Heart left ventricle (tissue), 16 donors: ENCODE results near the gene BCL3. TPM values are rescaled to one million over a fixed set of nuclear protein-coding genes. Genes with fewer than 3 reads are reported as not detected.

Source experiments
- ATAC-seq, 4 donors: fragments of 200-7000 bp; cut with Tn5 transposase; one replicate each; pipeline ENCODE4 v1.9.1; 2020 to 2022; ENCODE audit warnings: moderate library complexity in 4 of 4, mild to moderate bottlenecking in 3 of 4, moderate number of reproducible peaks in 1 of 4
- DNase-seq, 5 donors: peaks; one replicate each; pipeline ENCODE4 v3.0.0-alpha.2; 2020
- H3K27ac ChIP-seq, 12 donors: fragments of 200-600 bp; sonication (generic) in 4 of 12; one replicate each; pipeline versions ENCODE4 v1.5.0 to v1.8.0; 2016 to 2022; ENCODE audit warnings: mild to moderate bottlenecking in 2 of 12
- H3K27me3 ChIP-seq, 9 donors: fragments of 200-600 bp; sonication (generic) in 2 of 9; one replicate each; pipeline versions ENCODE4 v1.5.1 to v1.8.0; 2016 to 2022; ENCODE audit warnings: mild to moderate bottlenecking in 3 of 9
- H3K36me3 ChIP-seq, 9 donors: fragments of 200-600 bp; sonication (generic) in 2 of 9; one replicate each; pipeline versions ENCODE4 v1.5.0 to v1.8.0; 2018 to 2022; ENCODE audit warnings: mild to moderate bottlenecking in 2 of 9
- H3K4me1 ChIP-seq, 12 donors: fragments of 200-600 bp; sonication (generic) in 4 of 12; one replicate each; pipeline versions ENCODE4 v1.5.0 to v1.8.0; 2016 to 2022; ENCODE audit warnings: mild to moderate bottlenecking in 3 of 12
- H3K4me3 ChIP-seq, 12 donors: fragments of 200-600 bp; sonication (generic) in 4 of 12; one replicate each; pipeline versions ENCODE4 v1.5.0 to v1.8.0; 2017 to 2022; ENCODE audit warnings: mild to moderate bottlenecking in 9 of 12, moderate library complexity in 4 of 12
- H3K9me3 ChIP-seq, 12 donors: fragments of 200-600 bp; sonication (generic) in 4 of 12; one replicate each; pipeline versions ENCODE4 v1.5.0 to v1.8.0; 2016 to 2022; ENCODE audit warnings: mild to moderate bottlenecking in 1 of 12
- CTCF ChIP-seq, 12 donors: fragments of 200-600 bp; sonication (generic) in 4 of 12; IDR thresholded peaks; one replicate each; pipeline versions ENCODE4 v1.5.0 to v1.8.0; 2018 to 2022; ENCODE audit warnings: antibody characterized with exemption in 12 of 12, mild to moderate bottlenecking in 5 of 12
- POLR2A ChIP-seq, 2 donors: fragments of 450-650 bp; IDR thresholded peaks; one replicate each; pipeline ENCODE4 v1.6.1; 2017; ENCODE audit warnings: antibody characterized with exemption in 2 of 2, mild to moderate bottlenecking in 2 of 2, moderate library complexity in 2 of 2
- WGBS, 4 donors: extraction: QIAGEN DNeasy Blood & Tissue Kit in 2 of 4; methylation state at CpG; one replicate each; pipeline versions ENCODE4 v1.1.5 to v1.1.7; 2013 to 2018; 5-methylcytosine and 5-hydroxymethylcytosine counted together
- intact Hi-C, 10 donors: fragments of 100-400 bp; cut with DNase I; formaldehyde crosslinking; loops; one replicate each; pipeline versions ENCODE4 v1.11.1 to v1.14.2; 2022
- polyA plus RNA-seq, 2 donors: library from polyadenylated mRNA; stranded (reverse); fragments of 200-250 nt; gene quantifications; one replicate each; pipeline ENCODE4 v1.2.3, GENCODE V29; 2013
- total RNA-seq, 9 donors: library from RNA; depleted of rRNA in 2 of 9; stranded (reverse); fragments of >200 nt in 2 of 9; fragmentation: NEBNext Ultra II Directional in 3 of 9; extraction: Animal tissue kit (Norgen Biotek cat#: 25700) in 3 of 9; gene quantifications; one replicate each; pipeline versions ENCODE4 v1.1.0 to v1.2.4, GENCODE V29; 2016 to 2023
- donor health status: ischemic (EF 13 %, LVEDD 7.1; RV severe dilation, severe dysfunction).
- donor health status: healthy with polysubstance abuse.
- donor health status: DM: no; HTN: yes; CAD: no.
- donor health status: DM: no; HTN: no; CAD: no.
- donor health status: ischemic (EF 25% LVEDD 6.9; RV normal size, moderate dysfunction).
- donor health status: ischemic (EF 25% LVEDD 5.7; RV mildly dilated, moderate dysfunction).
- donor health status: healthy.
- donor health status: DM: yes; HTN: yes; CAD: no.
- donor health status: ischemic (EF 35%, LVEDD 5.7; RV mildly dilated, moderate dysfunction).
- donor health status: nonischemic (EF 11% LVEDD 7.7; RV severe dilation, severe dysfunction).
- donor health status: DM: yes; HTN: yes; CAD: no.
- donor health status: PGD.
- donor health status: ischemic (EF 29% LVEDD 5.4; RV normal size, mild dysfunction).
- donor health status: nonischemic (EF 23%, LVEDD 6.1; RV moderate dilation, normal function).

Gene BCL3
- total and polyA plus RNA-seq, 11 donors = 11.7 to 90.5 (median 18.9) TPM

- Histone ChIP-seq H3K4me3 (no peak overlapping the region), H3K36me3 (no peaks in the 10 kb centered on the region), H3K9me3 (no peaks in the 10 kb centered on the region), H3K27ac (no peak overlapping the region), H3K4me1 (peaks cover 0 to 19% (median 10%) of the 10 kb centered on the region in 12 donors), H3K27me3 (no peaks in the 10 kb centered on the region)
- ATAC-seq (no peak), DNase-seq (no peak)
- TF ChIP-seq CTCF (IDR thresholded peaks at IDR 0.05) (no peak), POLR2A (IDR thresholded peaks at IDR 0.05) (no peak)
- intact Hi-C loops = loop anchor here in 1 of 10 donors (10.0 kb wide), 1 partner anchor 115 kb away; the partner anchor contains the start of gene NECTIN2
- 89 to 94% (median 92%) methylated on average over 8 of the region's 8 CpGs for WGBS, 4 donors
Measured at GRCh38 chr19:44729516-44730033, 18.9 kb upstream of the BCL3 start.

DNA sequence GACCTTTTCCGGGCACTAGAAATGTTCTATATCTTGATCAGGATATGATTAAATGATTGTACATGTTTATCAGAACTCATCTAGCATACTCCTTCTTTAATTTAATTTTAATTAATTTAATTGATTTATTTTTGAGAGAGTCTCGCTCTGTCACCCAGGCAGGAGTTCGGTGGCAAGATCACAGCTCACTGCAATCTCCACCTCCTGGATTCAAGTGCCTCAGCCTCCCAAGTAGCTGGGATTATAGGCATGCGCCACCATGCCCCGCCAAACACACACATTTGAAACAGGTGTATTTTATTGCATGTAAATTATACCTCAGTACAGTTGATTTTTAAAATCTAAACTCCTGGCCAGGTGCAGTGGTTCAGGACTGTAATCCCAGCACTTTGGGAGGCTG lies 17.4 kb upstream of the BCL3 start:
- ATAC-seq (no peak), DNase-seq (no peak)
- Histone ChIP-seq H3K9me3 (no peaks in the 10 kb centered on the region), H3K27me3 (no peaks in the 10 kb centered on the region), H3K4me1 (peaks cover 0 to 5% (median 0%) of the 10 kb centered on the region in 12 donors), H3K4me3 (no peak overlapping the region), H3K27ac (no peak overlapping the region), H3K36me3 (no peaks in the 10 kb centered on the region)
- intact Hi-C loops = no loop called here
- TF ChIP-seq POLR2A (IDR thresholded peaks at IDR 0.05) = no peak
- TF ChIP-seq CTCF (IDR thresholded peaks at IDR 0.05) = no peak
- 91 to 98% (median 95%) methylated on average over 5 of the region's 5 CpGs for WGBS, 4 donors

- no peak for DNase-seq
Measured at GRCh38 chr19:44731622-44732021, 16.9 kb upstream of the BCL3 start.

More at GRCh38 chr19:44731622-44732021, 16.9 kb upstream of the BCL3 start:
- ATAC-seq = no peak
- WGBS, 4 donors = 70 to 85% (median 81%) methylated on average over 5 of the region's 5 CpGs
- Histone ChIP-seq H3K9me3 (no peaks in the 10 kb centered on the region), H3K27ac (no peak overlapping the region), H3K36me3 (no peaks in the 10 kb centered on the region), H3K4me3 (no peak overlapping the region), H3K4me1 (peaks cover 0 to 5% (median 0%) of the 10 kb centered on the region in 12 donors), H3K27me3 (no peaks in the 10 kb centered on the region)
- TF ChIP-seq POLR2A (IDR thresholded peaks at IDR 0.05) (no peak), CTCF (IDR thresholded peaks at IDR 0.05) (no peak)
- intact Hi-C loops = no loop called here
